GM12873 (cell line): ENCODE results near the gene USP50.

Experiments used
- CTCF ChIP-seq: IDR thresholded peaks from 2 replicates; pipeline ENCODE4 v1.5.1; 2012; ENCODE audit warnings: low read depth, mild to moderate bottlenecking, moderate library complexity, low read length, control low read depth; ENCODE audit not compliant: insufficient read depth; ENCODE audit errors: missing control alignments

The USP50 gene

GRCh38 chr15:50476143-50476542 lies 70.3 kb downstream of the USP50 start:
- no peak for TF ChIP-seq CTCF

GRCh38 chr15:50471072-50471471 lies 75.4 kb downstream of the USP50 start:
- TF ChIP-seq CTCF: no peak

- no peak for TF ChIP-seq CTCF
Measured at GRCh38 chr15:50463423-50464358, 82.8 kb downstream of the USP50 start.

GRCh38 chr15:50458348-50459112 lies 87.9 kb downstream of the USP50 start:
- no peak for TF ChIP-seq CTCF

GRCh38 chr15:50452927-50453326 lies 93.5 kb downstream of the USP50 start:
- TF ChIP-seq CTCF: no peak
